Transverse colon (tissue), 4 donors: ENCODE measurements around the gene FETUB. TPM values are rescaled to one million over a fixed set of nuclear protein-coding genes. Genes with fewer than 3 reads are reported as not detected.

ENCODE experiments used
- DNase-seq: peaks from one replicate; pipeline ENCODE4 v3.0.0-alpha.2; 2019
- H3K27ac ChIP-seq, 4 donors: fragments of 200-600 bp; sonication (generic); 2 replicates each; pipeline ENCODE4 v1.5.1; 2016 to 2018; ENCODE audit warnings: inconsistent platforms in 4 of 4
- H3K27me3 ChIP-seq: fragments of 200-600 bp; sonication (generic); 2 replicates; pipeline ENCODE4 v1.5.1; 2017; ENCODE audit warnings: inconsistent platforms
- H3K36me3 ChIP-seq, 4 donors: fragments of 200-600 bp; sonication (generic); 2 replicates each; pipeline ENCODE4 v1.5.1; 2017 to 2019; ENCODE audit warnings: inconsistent platforms in 4 of 4
- H3K4me1 ChIP-seq, 4 donors: fragments of 200-600 bp; sonication (generic); 2 replicates each; pipeline ENCODE4 v1.5.1; 2017 to 2020; ENCODE audit warnings: inconsistent platforms in 4 of 4
- H3K4me3 ChIP-seq, 4 donors: fragments of 200-600 bp; sonication (generic); 1 replicate in 1 of 4; 2 replicates in 3 of 4; pipeline versions ENCODE4 v1.5.1 to v1.6.1; 2017 to 2019; ENCODE audit warnings: inconsistent platforms in 4 of 4
- H3K9me3 ChIP-seq, 2 donors: fragments of 200-600 bp; sonication (generic); 2 replicates each; pipeline ENCODE4 v1.5.1; 2017 to 2019; ENCODE audit warnings: inconsistent platforms in 2 of 2
- EP300 ChIP-seq: sonication (generic); formaldehyde crosslinking; IDR thresholded peaks from one replicate; pipeline ENCODE4 v1.6.1; 2017; ENCODE audit warnings: antibody characterized with exemption, low read depth
- POLR2A ChIP-seq: fragments of 450-650 bp; IDR thresholded peaks from one replicate; pipeline ENCODE4 v1.6.1; 2016; ENCODE audit warnings: antibody characterized with exemption, mild to moderate bottlenecking, moderate library complexity
- POLR2AphosphoS5 ChIP-seq, 3 donors: sonication (generic); formaldehyde crosslinking; IDR thresholded peaks; one replicate each; pipeline ENCODE4 v1.6.1; 2016; ENCODE audit warnings: antibody characterized with exemption in 3 of 3
- WGBS, 2 donors: methylation state at CpG; one replicate each; pipeline ENCODE4 v1.1.5; 2018; ENCODE audit warnings: low coverage in 1 of 2; 5-methylcytosine and 5-hydroxymethylcytosine counted together
- in situ Hi-C, 4 donors: fragments of 200-750 bp; cut with MboI; loops; one replicate each; pipeline versions ENCODE4 v1.15.0 to v1.15.1; 2017; ENCODE audit warnings: low sequenced_read_pairs in 3 of 4, low pct_ligation_motif_present in 1 of 4, low pct_unique_long_range_greater_than_20kb in 1 of 4
- intact Hi-C: fragments of 100-400 bp; cut with DNase I; formaldehyde crosslinking; loops from one replicate; pipeline ENCODE4 v1.15.1; 2023; ENCODE audit warnings: low total_unique reads
- total RNA-seq, 4 donors: library from RNA; depleted of rRNA; stranded (reverse); fragments of >200 nt; gene quantifications; one replicate each; pipeline ENCODE4 v1.1.0, GENCODE V29; 2016
- TF ChIP-seq, protein P1 (sequence below), 5 experiments: fragments of 200-600 bp in 3 of 5; fragments of 450-650 bp in 2 of 5; sonication (generic) in 3 of 5; IDR thresholded peaks; 1 replicate in 2 of 5; 2 replicates in 3 of 5; pipeline ENCODE4 v1.5.1; 2016 to 2017; ENCODE audit warnings: antibody characterized with exemption in 5 of 5, inconsistent platforms in 3 of 5, mild to moderate bottlenecking in 2 of 5, moderate library complexity in 1 of 5

The FETUB gene
- total RNA-seq, 4 donors from 2014 or later: not detected

GRCh38 chr3:186599142-186599784 is 40.9 kb upstream of the FETUB start:
- Histone ChIP-seq H3K27me3 (no peaks in the 10 kb centered on the region), H3K4me3 (no peak overlapping the region), H3K9me3 (no peaks in the 10 kb centered on the region), H3K36me3 (no peaks in the 10 kb centered on the region), H3K4me1 (peaks cover 0 to 4% (median 0%) of the 10 kb centered on the region in 4 donors), H3K27ac (no peak overlapping the region)
- intact Hi-C loops (no loop called here), in situ Hi-C loops (no loop called here)
- no peak for DNase-seq
- 52 to 55% methylated on average over 8 to 12 of the region's 12 CpGs for WGBS, 2 donors
- TF ChIP-seq EP300 (no peak), POLR2A (no peak), POLR2AphosphoS5 (IDR thresholded peaks at IDR 0.05) (no peak)
- TF ChIP-seq, protein P1, sequence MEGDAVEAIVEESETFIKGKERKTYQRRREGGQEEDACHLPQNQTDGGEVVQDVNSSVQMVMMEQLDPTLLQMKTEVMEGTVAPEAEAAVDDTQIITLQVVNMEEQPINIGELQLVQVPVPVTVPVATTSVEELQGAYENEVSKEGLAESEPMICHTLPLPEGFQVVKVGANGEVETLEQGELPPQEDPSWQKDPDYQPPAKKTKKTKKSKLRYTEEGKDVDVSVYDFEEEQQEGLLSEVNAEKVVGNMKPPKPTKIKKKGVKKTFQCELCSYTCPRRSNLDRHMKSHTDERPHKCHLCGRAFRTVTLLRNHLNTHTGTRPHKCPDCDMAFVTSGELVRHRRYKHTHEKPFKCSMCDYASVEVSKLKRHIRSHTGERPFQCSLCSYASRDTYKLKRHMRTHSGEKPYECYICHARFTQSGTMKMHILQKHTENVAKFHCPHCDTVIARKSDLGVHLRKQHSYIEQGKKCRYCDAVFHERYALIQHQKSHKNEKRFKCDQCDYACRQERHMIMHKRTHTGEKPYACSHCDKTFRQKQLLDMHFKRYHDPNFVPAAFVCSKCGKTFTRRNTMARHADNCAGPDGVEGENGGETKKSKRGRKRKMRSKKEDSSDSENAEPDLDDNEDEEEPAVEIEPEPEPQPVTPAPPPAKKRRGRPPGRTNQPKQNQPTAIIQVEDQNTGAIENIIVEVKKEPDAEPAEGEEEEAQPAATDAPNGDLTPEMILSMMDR (IDR thresholded peaks at IDR 0.05): no peak

DNA sequence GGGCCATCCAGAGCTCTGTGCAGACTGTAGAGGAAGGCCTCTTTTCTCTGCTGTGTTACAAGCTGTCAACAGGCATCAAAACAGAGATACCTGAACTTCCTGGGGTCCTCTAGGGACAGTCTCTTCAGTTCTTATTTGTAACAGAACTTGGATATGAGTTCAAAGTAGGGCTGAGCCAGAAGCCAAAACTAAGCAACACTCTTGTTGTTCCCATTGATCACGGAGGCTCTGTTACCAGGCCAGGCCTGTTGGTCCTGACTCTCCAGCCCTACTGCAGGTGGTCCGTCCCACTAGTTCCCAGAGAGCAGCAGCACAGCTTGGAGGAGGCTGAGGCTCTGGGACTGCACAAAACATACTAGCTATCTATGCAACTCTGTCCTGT is 40.4 kb upstream of the FETUB start:
- no peaks in the 10 kb centered on the region for H3K36me3 ChIP-seq
- in situ Hi-C loops (loop anchor here (25.0 kb wide), 2 partner anchors 213 to 563 kb away; partner anchors contain the start of gene RFC4 (in 2 of the 4)), intact Hi-C loops (no loop called here)
- no peak overlapping the region for H3K4me3 ChIP-seq
- 67% methylated on average over 2 of the region's 2 CpGs; no CpG with 5 or more reads in 1 of the 2 donors for WGBS, 2 donors
- no peak for TF ChIP-seq POLR2AphosphoS5 (IDR thresholded peaks at IDR 0.05)
- no peak for TF ChIP-seq EP300
- TF ChIP-seq, protein P1 (IDR thresholded peaks at IDR 0.05): no peak
- TF ChIP-seq POLR2A: no peak
- no peak overlapping the region for H3K27ac ChIP-seq
- no peak for DNase-seq
- H3K27me3 ChIP-seq: no peaks in the 10 kb centered on the region
- H3K4me1 ChIP-seq: peaks cover 0 to 4% (median 0%) of the 10 kb centered on the region in 4 donors
- H3K9me3 ChIP-seq: no peaks in the 10 kb centered on the region

GRCh38 chr3:186600896-186601295 is 39.3 kb upstream of the FETUB start:
- H3K9me3 ChIP-seq: no peaks in the 10 kb centered on the region
- no peak for TF ChIP-seq EP300
- no peak for TF ChIP-seq POLR2A
- no peak for TF ChIP-seq POLR2AphosphoS5 (IDR thresholded peaks at IDR 0.05)
- TF ChIP-seq, protein P1 (IDR thresholded peaks at IDR 0.05): no peak
- no peaks in the 10 kb centered on the region for H3K36me3 ChIP-seq
- no peaks in the 10 kb centered on the region for H3K27me3 ChIP-seq
- intact Hi-C loops: no loop called here
- no peak overlapping the region for H3K4me3 ChIP-seq
- DNase-seq: no peak
- no peak overlapping the region for H3K27ac ChIP-seq
- WGBS, 2 donors: 67 to 71% methylated on average over 3 of the region's 3 CpGs
- in situ Hi-C loops: loop anchor here (25.0 kb wide), 2 partner anchors 211 to 561 kb away; partner anchors contain the start of gene RFC4 (in 2 of the 4)
- peaks cover 0 to 4% (median 0%) of the 10 kb centered on the region in 4 donors for H3K4me1 ChIP-seq

DNA sequence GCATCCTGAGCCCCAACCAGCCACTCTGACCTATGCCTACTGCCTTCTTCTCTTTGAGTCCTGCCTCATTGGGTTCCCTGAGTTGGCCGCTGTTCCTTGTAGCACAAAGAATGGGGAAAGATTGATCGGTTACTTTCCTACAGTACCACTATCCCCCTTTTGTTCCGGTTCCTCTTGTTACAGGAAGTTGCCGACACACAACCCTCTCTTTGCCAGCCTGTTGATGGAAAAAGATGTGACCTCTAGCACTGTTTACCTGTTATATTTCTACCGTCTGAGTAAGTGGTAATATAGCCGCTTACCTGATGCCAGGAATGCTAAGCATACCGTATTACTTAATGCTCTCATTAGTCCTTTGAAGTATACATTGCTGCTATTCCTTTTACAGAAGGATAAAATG is 37.0 kb upstream of the FETUB start:
- in situ Hi-C loops: loop anchor here (25.0 kb wide), 2 partner anchors 209 to 559 kb away; partner anchors contain the start of gene RFC4 (in 2 of the 4)
- Histone ChIP-seq H3K36me3 (no peaks in the 10 kb centered on the region), H3K4me1 (peaks cover 0 to 4% (median 0%) of the 10 kb centered on the region in 4 donors), H3K4me3 (no peak overlapping the region), H3K9me3 (no peaks in the 10 kb centered on the region), H3K27me3 (no peaks in the 10 kb centered on the region), H3K27ac (no peak overlapping the region)
- intact Hi-C loops: no loop called here
- WGBS, 2 donors: 74 to 83% methylated on average over 7 of the region's 7 CpGs
- DNase-seq: no peak
- TF ChIP-seq EP300: no peak
- TF ChIP-seq POLR2A: no peak
- no peak for TF ChIP-seq POLR2AphosphoS5 (IDR thresholded peaks at IDR 0.05)
- TF ChIP-seq, protein P1 (IDR thresholded peaks at IDR 0.05): no peak
